ENCODE data around the gene IDH3A. TPM values are rescaled to one million over a fixed set of nuclear protein-coding genes. Genes with fewer than 3 reads are reported as not detected.

IDH3A gene
- 25.3 TPM for total RNA-seq
- 10 to 100 TPM; 31.3 to 50.1 (median 35.6) TPM for polyA plus RNA-seq (ENCODE audit: insufficient read depth in 1 of 8, insufficient read length in 8 of 8, low replicate concordance in 1 of 8)
- long read RNA-seq, donor 1, full-length matches to known transcripts, result 4 of 4 reads
- long read RNA-seq, donor 1, partial matches to known transcripts, result 0 of 4 reads
- long read RNA-seq, donor 1, other reads (novel, unspliced or antisense), result 0 of 4 reads
- long read RNA-seq, donor 2, full-length matches to known transcripts, result 3 of 3 reads
- long read RNA-seq, donor 2, partial matches to known transcripts, result 0 of 3 reads
- long read RNA-seq, donor 2, other reads (novel, unspliced or antisense), result 0 of 3 reads
- long read RNA-seq, donor 3, full-length matches to known transcripts, result 14 of 14 reads
- long read RNA-seq, donor 3, partial matches to known transcripts, result 0 of 14 reads
- long read RNA-seq, donor 3, other reads (novel, unspliced or antisense), result 0 of 14 reads
- long read RNA-seq, donor 4, full-length matches to known transcripts, result 3 of 3 reads
- long read RNA-seq, donor 4, partial matches to known transcripts, result 0 of 3 reads
- long read RNA-seq, donor 4, other reads (novel, unspliced or antisense), result 0 of 3 reads
- long read RNA-seq, donor 5, full-length matches to known transcripts, result 14 of 14 reads
- long read RNA-seq, donor 5, partial matches to known transcripts, result 0 of 14 reads
- long read RNA-seq, donor 5, other reads (novel, unspliced or antisense), result 0 of 14 reads
- long read RNA-seq, donor 6, full-length matches to known transcripts, result 17 of 17 reads
- long read RNA-seq, donor 6, partial matches to known transcripts, result 0 of 17 reads
- long read RNA-seq, donor 6, other reads (novel, unspliced or antisense), result 0 of 17 reads
- long read RNA-seq, donor 7, full-length matches to known transcripts, result 9 of 9 reads
- long read RNA-seq, donor 7, partial matches to known transcripts, result 0 of 9 reads
- long read RNA-seq, donor 7, other reads (novel, unspliced or antisense), result 0 of 9 reads
- long read RNA-seq, donor 8, full-length matches to known transcripts, result 13 of 13 reads
- long read RNA-seq, donor 8, partial matches to known transcripts, result 0 of 13 reads
- long read RNA-seq, donor 8, other reads (novel, unspliced or antisense), result 0 of 13 reads
- long read RNA-seq, donor 9, full-length matches to known transcripts, result 6 of 6 reads
- long read RNA-seq, donor 9, partial matches to known transcripts, result 0 of 6 reads
- long read RNA-seq, donor 9, other reads (novel, unspliced or antisense), result 0 of 6 reads
- long read RNA-seq, donor 10, full-length matches to known transcripts, result 20 of 20 reads
- long read RNA-seq, donor 10, partial matches to known transcripts, result 0 of 20 reads
- long read RNA-seq, donor 10, other reads (novel, unspliced or antisense), result 0 of 20 reads
- long read RNA-seq, donor 11, full-length matches to known transcripts, result 4 of 4 reads
- long read RNA-seq, donor 11, partial matches to known transcripts, result 0 of 4 reads
- long read RNA-seq, donor 11, other reads (novel, unspliced or antisense), result 0 of 4 reads

DNA sequence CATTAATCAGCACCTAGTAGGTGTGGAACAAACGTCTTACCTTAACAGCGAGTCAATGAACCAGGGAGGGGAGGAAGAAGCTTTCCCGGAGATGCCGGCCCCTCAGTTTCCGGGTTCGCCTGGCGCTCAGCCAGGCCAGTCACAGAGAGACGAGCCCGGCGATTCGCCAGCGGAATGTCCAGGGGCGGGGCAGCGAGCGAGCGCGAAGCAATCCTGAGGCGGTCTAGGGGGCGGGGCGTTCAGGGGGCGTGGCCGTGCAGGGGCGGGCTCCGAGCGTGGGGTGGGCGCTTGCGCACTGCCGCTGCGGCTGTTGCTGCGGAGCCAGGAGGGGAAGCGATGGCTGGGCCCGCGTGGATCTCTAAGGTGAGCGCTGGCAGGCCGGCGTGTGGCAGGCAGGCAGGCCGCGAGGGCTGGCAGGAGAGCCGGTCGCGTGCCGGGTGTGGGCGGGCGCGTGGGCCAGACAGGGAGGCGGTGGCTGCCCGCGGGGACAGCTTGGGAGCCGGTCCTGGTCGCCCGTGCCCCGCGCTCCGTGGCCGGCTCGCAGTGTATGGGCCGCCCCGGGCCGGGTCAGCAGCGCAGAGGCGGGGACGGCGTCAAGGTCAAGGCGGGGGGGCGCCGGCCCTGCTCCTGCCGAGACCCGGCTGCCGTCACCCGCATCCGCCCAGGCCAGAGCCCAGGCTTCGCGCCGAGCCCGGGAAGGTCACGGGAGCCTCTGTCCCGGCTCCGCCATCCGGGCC lies at the start of gene IDH3A:
TSS of gene IDH3A (plus strand) at position 295 of the 737 bp plus-strand sequence. CDS start at position 337, 42 bp downstream.
- Histone ChIP-seq H3K27ac (ENCODE audit: low read length) (peak within 1 kb of the TSS; percentile 66), H3K36me3 (ENCODE audit: control insufficient read depth, insufficient read depth, low read length) (no peaks in the 10 kb centered on the region), H3K27me3 (ENCODE audit: control insufficient read depth, insufficient read depth, low read length) (no peaks in the 10 kb centered on the region), H3K4me3 (ENCODE audit: low read length) (peak within 1 kb of the TSS; percentile 72), H3K9me3 (replicated peaks; ENCODE audit: control insufficient read depth, low read depth, low read length) (no peaks in the 10 kb centered on the region), H3K4me1 (ENCODE audit: control insufficient read depth, insufficient read depth, low read length) (peaks cover 17% of the 10 kb centered on the region)
- WGBS (ENCODE audit: insufficient coverage), result 0% methylated on average over 75 of the region's 79 CpGs
- peak; percentile 99 for DNase-seq

DNA sequence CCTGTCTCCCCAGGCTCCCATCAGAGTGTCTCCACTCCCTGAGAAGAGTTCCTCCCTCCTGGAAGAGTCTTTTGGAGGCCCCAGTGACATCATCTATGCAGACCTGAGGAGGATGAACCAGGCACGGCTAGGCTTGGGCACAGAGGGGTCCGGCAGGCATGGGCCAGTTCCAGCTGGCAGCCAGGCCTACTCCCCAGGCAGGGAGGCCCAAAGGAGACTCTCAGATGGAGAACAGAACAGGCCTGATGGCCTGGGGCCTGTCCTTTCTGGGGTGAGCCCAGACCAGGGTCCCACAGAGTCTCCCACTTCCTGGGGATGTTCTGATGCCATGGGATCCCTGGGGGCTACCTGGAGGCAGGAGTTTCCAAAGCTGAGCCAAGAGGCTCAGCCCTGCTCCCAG lies 48.3 kb upstream of the IDH3A start:
- Histone ChIP-seq H3K4me1 (ENCODE audit: control insufficient read depth, insufficient read depth, low read length) (peaks cover 16% of the 10 kb centered on the region), H3K4me3 (ENCODE audit: low read length) (no peak overlapping the region), H3K36me3 (ENCODE audit: control insufficient read depth, insufficient read depth, low read length) (no peaks in the 10 kb centered on the region), H3K27me3 (ENCODE audit: control insufficient read depth, insufficient read depth, low read length) (peaks cover 6% of the 10 kb centered on the region), H3K27ac (ENCODE audit: low read length) (no peak overlapping the region), H3K9me3 (replicated peaks; ENCODE audit: control insufficient read depth, low read depth, low read length) (no peaks in the 10 kb centered on the region)
- WGBS (ENCODE audit: insufficient coverage), result 79% methylated on average over 2 of the region's 2 CpGs
- no peak for DNase-seq

DNA sequence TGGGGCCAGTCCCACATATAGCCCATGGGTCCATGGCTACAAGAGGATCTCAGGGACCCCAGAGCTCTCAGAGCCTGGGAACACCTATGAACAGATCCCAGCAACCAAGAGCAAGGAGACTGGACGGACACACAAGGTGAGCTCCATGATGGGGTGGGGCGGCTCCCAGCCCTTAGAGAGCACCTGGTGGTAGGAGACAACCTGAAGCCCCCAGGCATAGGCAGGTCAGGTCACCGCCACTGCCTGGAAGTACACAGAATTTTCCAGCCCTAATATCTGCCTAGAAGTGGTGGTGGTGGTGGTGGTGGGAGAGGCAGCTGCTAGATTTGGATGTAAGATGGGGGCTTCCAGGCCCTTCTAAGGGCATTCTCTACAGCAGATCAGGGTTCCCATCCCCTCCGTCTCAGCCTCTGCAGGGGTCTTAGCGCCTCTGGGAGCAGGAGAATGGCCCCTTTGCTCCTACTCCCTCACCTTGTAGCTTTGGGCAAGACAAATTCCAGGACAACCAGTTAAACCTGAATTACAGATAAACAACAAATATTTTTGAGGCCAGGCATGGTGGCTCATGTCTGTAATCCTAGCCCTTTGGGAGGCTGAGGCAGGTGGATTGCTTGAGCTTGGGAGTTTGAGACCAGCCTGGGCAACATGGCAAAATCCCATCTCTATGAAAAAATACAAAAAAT lies 47.6 kb upstream of the IDH3A start:
- Histone ChIP-seq H3K27ac (ENCODE audit: low read length) (no peak overlapping the region), H3K9me3 (replicated peaks; ENCODE audit: control insufficient read depth, low read depth, low read length) (no peaks in the 10 kb centered on the region), H3K27me3 (ENCODE audit: control insufficient read depth, insufficient read depth, low read length) (peaks cover 6% of the 10 kb centered on the region), H3K4me1 (ENCODE audit: control insufficient read depth, insufficient read depth, low read length) (peaks cover 16% of the 10 kb centered on the region), H3K36me3 (ENCODE audit: control insufficient read depth, insufficient read depth, low read length) (no peaks in the 10 kb centered on the region), H3K4me3 (ENCODE audit: low read length) (no peak overlapping the region)
- WGBS (ENCODE audit: insufficient coverage), result 96% methylated on average over 4 of the region's 5 CpGs
- DNase-seq, result no peak

GRCh38 chr15:78102211-78102610 lies 47.0 kb upstream of the IDH3A start:
- H3K4me3 ChIP-seq (ENCODE audit: low read length), result no peak overlapping the region
- H3K9me3 ChIP-seq (replicated peaks; ENCODE audit: control insufficient read depth, low read depth, low read length), result no peaks in the 10 kb centered on the region
- H3K4me1 ChIP-seq (ENCODE audit: control insufficient read depth, insufficient read depth, low read length), result peaks cover 16% of the 10 kb centered on the region
- WGBS (ENCODE audit: insufficient coverage), result no CpG with 5 or more reads among the region's 1 CpG
- peaks cover 6% of the 10 kb centered on the region for H3K27me3 ChIP-seq (ENCODE audit: control insufficient read depth, insufficient read depth, low read length)
- no peak overlapping the region for H3K27ac ChIP-seq (ENCODE audit: low read length)
- H3K36me3 ChIP-seq (ENCODE audit: control insufficient read depth, insufficient read depth, low read length), result no peaks in the 10 kb centered on the region
- no peak for DNase-seq

- Histone ChIP-seq H3K27ac (ENCODE audit: low read length) (no peak overlapping the region), H3K36me3 (ENCODE audit: control insufficient read depth, insufficient read depth, low read length) (no peaks in the 10 kb centered on the region), H3K4me3 (ENCODE audit: low read length) (no peak overlapping the region), H3K4me1 (ENCODE audit: control insufficient read depth, insufficient read depth, low read length) (peaks cover 16% of the 10 kb centered on the region), H3K27me3 (ENCODE audit: control insufficient read depth, insufficient read depth, low read length) (peaks cover 5% of the 10 kb centered on the region), H3K9me3 (replicated peaks; ENCODE audit: control insufficient read depth, low read depth, low read length) (no peaks in the 10 kb centered on the region)
- DNase-seq, result no peak
- 81% methylated on average over 5 of the region's 6 CpGs for WGBS (ENCODE audit: insufficient coverage)
Measured at GRCh38 chr15:78102741-78103140, 46.4 kb upstream of the IDH3A start.

GRCh38 chr15:78103406-78104118 lies 45.6 kb upstream of the IDH3A start:
- H3K27ac ChIP-seq (ENCODE audit: low read length), result no peak overlapping the region
- H3K36me3 ChIP-seq (ENCODE audit: control insufficient read depth, insufficient read depth, low read length), result no peaks in the 10 kb centered on the region
- H3K4me1 ChIP-seq (ENCODE audit: control insufficient read depth, insufficient read depth, low read length), result peaks cover 18% of the 10 kb centered on the region
- 67% methylated on average over 10 of the region's 12 CpGs for WGBS (ENCODE audit: insufficient coverage)
- no peaks in the 10 kb centered on the region for H3K9me3 ChIP-seq (replicated peaks; ENCODE audit: control insufficient read depth, low read depth, low read length)
- no peak overlapping the region for H3K4me3 ChIP-seq (ENCODE audit: low read length)
- peaks cover 2% of the 10 kb centered on the region for H3K27me3 ChIP-seq (ENCODE audit: control insufficient read depth, insufficient read depth, low read length)
- DNase-seq, result peak; percentile 59

GRCh38 chr15:78104119-78104479 lies 45.1 kb upstream of the IDH3A start:
- Histone ChIP-seq H3K36me3 (ENCODE audit: control insufficient read depth, insufficient read depth, low read length) (no peaks in the 10 kb centered on the region), H3K27me3 (ENCODE audit: control insufficient read depth, insufficient read depth, low read length) (peaks cover 2% of the 10 kb centered on the region), H3K4me1 (ENCODE audit: control insufficient read depth, insufficient read depth, low read length) (peaks cover 18% of the 10 kb centered on the region), H3K9me3 (replicated peaks; ENCODE audit: control insufficient read depth, low read depth, low read length) (no peaks in the 10 kb centered on the region), H3K4me3 (ENCODE audit: low read length) (no peak overlapping the region), H3K27ac (ENCODE audit: low read length) (no peak overlapping the region)
- WGBS (ENCODE audit: insufficient coverage), result 80% methylated on average over 1 of the region's 4 CpGs
- DNase-seq, result no peak

DNA sequence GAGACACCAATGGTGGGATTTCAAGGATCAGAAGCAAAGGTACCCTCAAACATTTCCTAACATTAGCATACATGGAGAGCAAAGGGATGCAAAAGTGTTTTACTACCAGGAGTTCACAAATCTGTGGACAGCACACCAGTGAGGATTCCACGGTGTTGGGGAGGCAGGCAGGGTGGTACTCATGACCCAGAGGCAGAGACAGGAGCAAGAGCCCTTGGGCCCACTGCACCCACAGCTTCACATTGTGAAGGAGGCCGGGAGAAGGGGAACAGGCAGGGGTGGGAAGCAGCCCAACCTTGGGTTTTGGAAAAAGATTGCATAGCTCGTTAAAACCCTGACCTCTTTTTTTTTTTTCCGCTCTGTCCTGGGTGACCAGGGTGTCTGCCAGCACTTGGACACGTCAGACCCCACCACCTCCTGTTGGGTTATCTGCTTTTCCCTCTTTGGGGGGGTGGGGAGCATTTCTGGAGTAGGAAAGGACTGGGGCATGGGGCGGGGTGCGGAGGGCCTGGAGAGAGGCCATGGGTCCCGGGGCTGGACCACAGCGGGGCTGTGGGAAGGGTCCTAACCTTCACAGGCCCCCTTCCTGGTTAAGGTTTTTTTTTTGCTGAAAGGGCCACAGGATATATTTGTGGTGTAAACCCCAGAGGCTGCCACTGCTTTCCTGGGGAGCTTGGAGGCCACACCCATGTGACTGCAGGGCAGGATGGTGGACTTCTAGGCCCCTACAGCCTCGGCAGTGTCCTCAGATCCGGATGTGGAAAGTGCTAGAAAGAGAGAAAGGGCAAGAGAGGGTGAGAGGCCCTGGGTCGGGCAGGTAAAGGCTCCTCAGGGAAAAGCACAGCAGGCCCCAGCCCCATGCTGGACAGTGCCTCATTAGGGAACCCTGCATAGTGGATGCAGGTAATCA lies 44.3 kb upstream of the IDH3A start:
- no peak overlapping the region for H3K4me3 ChIP-seq (ENCODE audit: low read length)
- 69% methylated on average over 8 of the region's 12 CpGs for WGBS (ENCODE audit: insufficient coverage)
- no peak for DNase-seq
- no peaks in the 10 kb centered on the region for H3K36me3 ChIP-seq (ENCODE audit: control insufficient read depth, insufficient read depth, low read length)
- H3K27ac ChIP-seq (ENCODE audit: low read length), result peak overlapping the region; percentile 20
- no peaks in the 10 kb centered on the region for H3K9me3 ChIP-seq (replicated peaks; ENCODE audit: control insufficient read depth, low read depth, low read length)
- H3K27me3 ChIP-seq (ENCODE audit: control insufficient read depth, insufficient read depth, low read length), result no peaks in the 10 kb centered on the region
- peaks cover 18% of the 10 kb centered on the region for H3K4me1 ChIP-seq (ENCODE audit: control insufficient read depth, insufficient read depth, low read length)

Measured in muscle of leg (tissue), 16 donors.